Measurements from ENCODE around the gene ARHGAP8. TPM values are rescaled to one million over a fixed set of nuclear protein-coding genes. Genes with fewer than 3 reads are reported as not detected.
"Not testable (repeated sequence)": the region's sequence is repeated elsewhere in the genome, so short reads cannot be mapped to it uniquely, and the experiment has no call there.

Gene ARHGAP8
- total RNA-seq, 1 donor from 2014 or later = 0.76 TPM

DNA sequence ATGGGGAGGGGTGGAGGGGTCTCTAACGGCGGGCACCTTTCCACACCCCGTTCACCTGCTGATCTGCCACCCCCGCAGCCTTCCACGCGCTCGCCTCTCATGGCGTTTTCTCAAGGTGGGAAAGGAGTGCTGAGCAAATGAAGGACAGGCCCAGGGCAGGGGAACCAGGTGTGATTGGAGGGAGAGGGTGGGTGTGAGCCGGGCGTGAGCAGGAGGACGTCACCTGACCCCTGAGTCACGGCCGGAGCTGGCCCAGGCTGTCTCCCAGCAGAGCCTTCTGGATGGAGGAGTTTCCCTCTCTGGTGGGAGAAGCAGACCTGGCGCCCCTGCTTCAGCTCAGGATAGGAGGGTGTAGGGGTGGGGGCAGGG lies 14.0 kb upstream of the ARHGAP8 start:
- DNase-seq (ENCODE audit: extremely low read depth, low read depth, low spot score) = no peak

DNA sequence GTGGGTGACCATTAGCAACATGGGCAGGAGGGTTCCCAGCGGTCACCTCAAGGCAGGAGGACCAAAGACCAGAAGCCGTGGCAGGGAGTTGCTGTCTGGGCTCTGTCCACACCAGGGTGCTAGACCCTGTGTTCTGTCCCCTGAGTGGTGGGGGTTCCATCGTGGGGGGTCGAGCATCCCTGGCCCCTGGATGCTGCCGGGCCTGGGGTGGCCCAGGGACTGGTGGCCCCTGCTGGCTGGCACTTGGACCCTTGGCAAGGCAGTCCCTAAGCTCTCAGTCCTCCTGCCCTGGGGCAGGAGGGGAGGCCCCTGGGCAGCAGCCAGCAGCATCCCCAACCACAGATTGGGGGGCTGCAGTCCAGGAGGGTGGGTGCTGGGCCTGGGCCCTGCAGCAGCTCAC lies 13.4 kb upstream of the ARHGAP8 start:
- DNase-seq (ENCODE audit: extremely low read depth, low read depth, low spot score) = no peak

DNA sequence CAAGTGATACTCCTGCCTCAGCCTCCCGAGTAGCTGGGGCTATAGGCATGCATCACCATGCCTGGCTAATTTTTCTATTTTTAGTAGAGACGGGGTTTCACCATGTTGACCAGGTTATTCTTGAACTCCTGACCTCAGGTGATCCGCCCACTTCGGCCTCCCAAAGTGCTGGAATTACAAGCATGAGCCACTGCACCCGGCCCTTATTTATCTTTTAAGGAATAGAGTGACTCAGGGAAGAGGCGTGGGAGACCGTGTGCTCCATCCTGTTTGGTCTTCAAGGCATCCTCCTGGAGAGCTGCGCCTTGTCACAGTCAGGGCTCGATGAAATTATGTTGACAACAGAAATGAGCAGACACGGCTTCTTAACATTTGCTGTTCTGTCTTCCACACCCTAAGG lies 12.7 kb upstream of the ARHGAP8 start:
- DNase-seq (ENCODE audit: extremely low read depth, low read depth, low spot score) = not testable (repeated sequence)

DNA sequence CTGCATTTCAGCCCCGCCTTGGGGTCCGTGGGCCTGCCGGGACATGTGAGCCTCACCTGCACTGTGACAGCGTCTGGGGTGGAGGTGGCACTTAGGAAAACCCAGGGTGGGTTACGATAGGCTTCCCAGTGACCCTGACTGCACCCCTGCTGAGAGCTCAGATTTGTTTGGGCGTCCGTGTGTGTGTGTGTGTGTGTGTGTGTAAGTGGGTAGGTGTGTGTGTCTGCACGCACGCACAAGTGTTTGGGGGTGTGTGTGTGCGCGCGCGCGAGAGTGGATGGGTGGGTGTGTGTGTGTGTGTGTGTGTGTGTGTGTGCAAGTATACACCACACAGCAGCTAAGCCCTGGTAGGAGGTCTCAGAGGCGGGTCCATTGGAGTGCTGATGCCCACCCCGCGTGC lies 12.1 kb upstream of the ARHGAP8 start:
- no peak for DNase-seq (ENCODE audit: extremely low read depth, low read depth, low spot score)

DNA sequence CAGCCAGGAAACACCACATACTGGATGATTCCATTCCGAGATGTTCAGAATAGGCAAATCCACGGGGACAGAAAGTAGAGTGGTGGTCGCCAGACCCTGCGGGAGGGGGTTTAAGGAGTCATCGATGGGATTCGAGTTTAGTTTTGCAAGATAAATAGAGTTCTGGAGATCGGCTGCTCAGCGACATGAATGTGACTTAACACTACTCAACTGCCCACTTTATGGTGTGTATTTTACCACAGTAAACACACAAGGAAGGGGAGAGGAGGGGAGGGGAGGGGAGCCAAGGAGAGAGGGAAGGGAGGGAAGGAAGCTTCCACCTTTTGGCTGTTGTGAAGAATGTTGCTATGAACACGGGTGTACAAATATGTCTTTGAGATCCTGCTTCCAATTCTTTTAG lies 10.4 kb upstream of the ARHGAP8 start:
- DNase-seq (ENCODE audit: extremely low read depth, low read depth, low spot score) = no peak

DNA sequence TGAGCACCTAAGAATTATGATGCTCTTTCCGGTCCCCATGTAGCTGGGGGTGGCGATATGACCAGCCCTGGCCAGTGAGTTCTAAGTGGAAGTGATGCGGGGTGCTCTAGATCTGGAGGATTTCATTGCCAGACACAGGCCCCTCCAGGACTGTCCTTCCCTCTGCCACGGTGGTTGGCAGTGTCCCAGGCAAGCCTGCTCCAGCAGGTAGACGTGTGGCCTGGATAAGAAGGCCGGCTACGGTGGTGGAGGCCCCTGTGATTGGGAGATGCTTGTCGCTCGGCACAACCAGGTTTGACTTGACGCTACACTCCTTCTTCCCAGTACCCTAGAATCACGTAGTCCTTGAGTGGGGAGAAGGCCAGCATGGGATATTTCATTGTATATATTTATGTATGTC lies 9.1 kb upstream of the ARHGAP8 start:
- no peak for DNase-seq (ENCODE audit: extremely low read depth, low read depth, low spot score)

DNA sequence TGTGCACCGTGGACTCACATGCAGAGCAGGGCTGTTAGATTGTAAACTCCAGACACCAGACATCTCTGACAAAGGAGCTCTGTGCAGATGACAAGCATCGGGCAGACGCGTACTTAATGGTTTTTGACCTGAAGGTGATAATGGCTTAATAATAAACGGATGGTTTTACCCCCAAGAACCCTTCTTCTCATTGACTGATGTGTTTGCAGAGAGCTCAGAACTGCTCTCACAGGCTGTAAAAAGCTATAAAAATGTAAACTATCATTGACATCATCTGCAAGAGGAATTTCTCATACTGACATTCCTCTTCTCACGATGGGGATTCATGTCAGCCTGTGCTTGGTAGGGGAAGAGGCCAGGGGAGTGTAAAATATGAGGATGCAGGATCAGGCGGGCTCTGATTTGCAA lies 8.6 kb upstream of the ARHGAP8 start:
- no peak for DNase-seq (ENCODE audit: extremely low read depth, low read depth, low spot score)

DNA sequence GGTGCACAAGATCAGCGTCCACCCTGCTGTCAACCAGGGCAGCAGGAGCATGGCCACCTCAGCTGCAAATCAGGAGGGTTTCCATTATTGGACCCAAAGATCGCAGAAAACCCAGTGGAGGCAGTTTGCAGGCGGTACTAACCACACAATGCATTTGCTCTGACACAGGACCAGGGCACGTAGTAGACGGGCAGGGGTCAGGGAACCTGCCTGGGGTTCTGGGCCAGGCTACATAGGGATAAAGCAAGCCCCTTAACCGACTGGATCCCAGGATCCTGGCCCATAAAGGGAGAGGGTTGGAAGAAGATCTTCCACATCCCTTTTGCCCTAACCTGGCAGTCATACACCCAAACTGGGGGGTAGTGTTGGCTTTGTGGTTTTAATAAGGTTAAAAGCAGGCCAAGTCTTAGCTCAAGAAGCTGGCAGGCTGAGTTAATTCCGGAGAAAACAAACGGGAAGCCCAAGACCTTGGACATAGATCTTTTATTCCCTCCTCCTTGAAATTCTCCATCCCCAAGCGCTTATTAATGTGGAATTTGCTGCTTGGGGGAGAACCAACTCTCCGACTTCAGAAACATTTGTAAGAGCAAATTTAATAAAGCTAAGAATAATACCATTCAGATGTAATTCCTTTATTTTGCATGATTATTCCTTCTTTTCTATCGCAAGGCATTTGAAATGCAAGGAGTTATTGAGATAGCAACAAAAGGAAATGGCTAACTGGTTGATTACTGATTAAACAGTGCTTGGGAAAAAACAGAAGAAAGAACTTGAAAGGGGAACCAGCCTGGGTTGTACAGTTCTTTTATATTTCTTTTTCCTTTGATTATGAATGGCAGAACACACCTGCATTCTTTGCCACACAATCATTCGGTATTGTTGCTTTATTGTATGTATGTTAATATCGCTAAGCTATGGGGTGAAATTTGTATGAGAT lies 6.3 kb upstream of the ARHGAP8 start:
- DNase-seq (ENCODE audit: extremely low read depth, low read depth, low spot score) = no peak

DNA sequence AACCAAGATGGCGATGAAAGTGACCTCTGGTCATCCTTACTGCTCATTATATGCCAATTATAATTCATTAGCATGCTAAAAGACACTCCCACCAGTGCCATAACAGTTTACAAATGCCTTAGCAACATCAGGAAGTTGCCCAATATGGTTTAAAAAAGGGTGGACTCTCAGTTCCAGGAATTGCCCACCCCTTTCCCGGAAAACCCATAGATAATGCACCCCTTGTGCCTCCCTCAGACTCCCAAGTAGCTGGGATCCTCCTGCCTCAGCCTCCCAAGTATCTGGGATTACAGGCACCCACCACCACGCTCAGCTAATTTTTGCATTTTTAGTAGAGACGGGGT lies 4.6 kb upstream of the ARHGAP8 start:
- DNase-seq (ENCODE audit: extremely low read depth, low read depth, low spot score) = not testable (repeated sequence)

DNA sequence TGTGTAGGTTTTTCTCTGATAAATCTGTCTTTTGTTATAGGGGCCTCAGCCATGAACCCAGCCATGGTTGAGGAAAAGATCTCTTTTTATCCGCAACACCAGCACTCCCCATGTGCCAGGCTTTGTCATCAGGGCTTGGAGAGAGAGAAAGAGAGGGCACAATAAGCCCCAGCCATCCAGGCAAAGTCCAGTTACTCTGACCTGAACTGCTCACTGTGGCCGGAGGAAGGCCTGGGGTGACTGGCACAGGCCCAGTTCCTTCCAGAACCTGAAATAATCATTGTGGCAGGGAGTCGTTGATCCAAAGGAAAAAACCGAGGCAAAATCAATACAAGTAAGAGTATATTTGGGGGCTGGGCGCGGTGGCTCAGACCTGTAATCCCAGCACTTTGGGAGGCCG lies 3.9 kb upstream of the ARHGAP8 start:
- DNase-seq (ENCODE audit: extremely low read depth, low read depth, low spot score) = no peak

DNA sequence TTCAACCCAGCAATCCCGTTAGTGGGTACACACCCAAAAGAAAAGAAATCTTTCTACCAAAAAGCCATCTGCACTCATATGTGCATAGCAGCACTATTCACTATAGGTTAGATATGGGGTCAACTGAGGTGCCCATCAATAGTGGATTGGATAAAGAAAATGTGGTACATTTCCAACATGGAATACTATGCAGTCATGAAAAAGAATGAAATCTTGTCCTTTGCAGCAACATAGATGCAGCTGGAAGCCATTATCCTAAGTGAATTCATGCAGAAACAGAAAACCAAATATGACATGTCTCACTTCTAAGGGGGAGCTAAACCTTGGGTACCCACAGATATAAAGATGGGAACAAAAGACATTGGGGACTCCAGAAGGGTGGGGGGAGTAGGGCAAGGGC lies 1.9 kb upstream of the ARHGAP8 start:
- DNase-seq (ENCODE audit: extremely low read depth, low read depth, low spot score) = no peak

DNA sequence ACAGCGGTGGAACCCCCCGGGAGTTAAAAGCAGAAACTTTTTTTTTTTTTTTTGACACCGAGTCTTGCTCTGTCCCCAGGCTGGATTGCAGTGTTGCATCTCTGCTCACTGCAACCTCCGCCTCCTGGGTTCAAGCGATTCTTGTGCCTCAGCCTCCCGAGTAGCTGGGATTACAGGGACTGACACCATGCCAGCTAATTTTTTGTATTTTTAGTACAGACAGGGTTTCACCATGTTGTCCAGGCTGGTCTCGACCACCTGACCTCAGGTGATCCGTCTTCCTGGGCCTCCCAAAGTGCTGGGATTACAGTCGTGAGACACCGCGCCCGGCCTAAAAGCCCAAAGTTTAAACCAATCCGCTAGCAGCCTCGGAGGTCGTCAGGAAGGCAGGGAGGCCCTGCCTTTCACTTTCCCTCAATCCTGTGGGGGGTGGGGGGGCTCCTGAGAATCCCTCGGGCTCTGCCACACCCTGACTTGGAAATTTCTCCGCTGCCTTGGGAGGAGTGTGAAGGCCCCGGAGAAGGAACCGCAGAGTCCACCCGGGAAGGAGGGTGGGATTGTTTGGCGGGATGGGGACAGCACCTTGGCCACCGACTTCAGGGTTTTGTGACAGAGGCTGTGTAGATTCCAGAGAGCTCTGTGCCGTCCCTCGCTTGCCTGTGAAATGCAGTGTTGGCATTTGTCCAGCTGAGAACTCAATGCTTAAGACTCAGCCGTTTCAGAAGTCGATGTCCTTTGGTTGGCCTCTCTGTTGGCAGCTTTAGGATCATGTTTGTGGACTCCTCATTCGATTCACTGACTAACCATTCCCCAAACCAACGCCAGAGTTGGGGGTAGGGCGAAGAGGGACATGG lies 1.0 kb downstream of the ARHGAP8 start:
- DNase-seq (ENCODE audit: extremely low read depth, low read depth, low spot score) = no peak

DNA sequence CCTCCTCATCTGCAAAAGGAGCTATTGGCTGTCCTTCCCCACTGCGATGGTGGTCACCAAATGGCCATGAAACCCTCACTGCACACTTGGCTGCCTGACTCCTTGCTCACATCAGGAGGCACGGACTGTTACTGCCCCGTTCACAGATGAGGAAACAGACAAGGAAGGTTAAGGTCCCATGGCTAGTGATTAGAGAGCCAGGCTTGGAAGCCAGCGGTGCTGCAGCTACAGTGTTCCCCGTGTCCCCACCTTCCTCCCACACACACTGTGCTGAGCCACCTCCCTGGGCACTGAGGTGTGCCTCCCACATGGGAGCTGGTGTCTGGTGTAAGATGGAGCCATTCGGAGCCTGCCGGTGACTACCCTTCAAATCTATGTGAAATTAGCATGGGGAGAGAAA lies 2.6 kb downstream of the ARHGAP8 start:
- no peak for DNase-seq (ENCODE audit: extremely low read depth, low read depth, low spot score)

DNA sequence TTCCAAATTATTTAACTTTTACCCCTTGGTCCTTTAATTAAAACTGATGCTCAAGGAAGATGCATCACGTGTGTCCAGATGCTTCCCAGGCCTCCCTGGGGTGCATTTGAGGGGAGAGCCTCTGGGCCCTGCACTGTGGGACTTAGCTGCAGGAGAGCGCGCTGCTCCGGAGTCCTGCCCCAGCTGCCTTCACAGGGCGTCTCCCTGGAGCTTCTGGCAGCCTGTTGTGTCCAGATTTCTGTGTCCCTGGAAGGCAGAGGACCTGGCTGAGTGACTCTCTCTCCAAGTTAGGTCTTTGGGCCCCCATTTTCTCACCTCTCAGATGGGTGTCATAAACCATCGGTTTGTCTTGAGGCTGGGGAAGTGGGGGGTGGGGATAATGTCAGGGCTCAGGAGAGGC lies 3.0 kb downstream of the ARHGAP8 start:
- no peak for DNase-seq (ENCODE audit: extremely low read depth, low read depth, low spot score)

DNA sequence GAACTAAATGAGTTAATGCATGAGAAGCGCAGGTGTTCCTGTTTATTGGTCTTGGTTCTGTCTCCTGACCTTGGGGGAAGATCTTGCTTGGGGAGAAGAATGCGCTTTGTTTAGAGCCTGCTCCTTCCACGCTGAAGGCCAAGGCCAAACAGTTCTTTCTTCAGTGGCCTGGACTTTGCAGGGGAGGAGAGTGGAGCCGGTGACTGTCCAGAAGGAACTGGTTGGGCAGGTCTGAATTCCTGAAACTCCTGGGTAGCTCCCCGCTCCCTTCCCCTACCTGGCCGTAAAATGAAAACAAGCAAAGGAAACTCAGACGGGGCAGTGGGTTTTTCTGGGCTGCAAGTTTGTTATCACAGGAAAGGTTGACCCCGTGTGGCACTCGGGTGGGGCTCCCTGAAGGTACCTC lies 3.6 kb downstream of the ARHGAP8 start:
- no peak for DNase-seq (ENCODE audit: extremely low read depth, low read depth, low spot score)

DNA sequence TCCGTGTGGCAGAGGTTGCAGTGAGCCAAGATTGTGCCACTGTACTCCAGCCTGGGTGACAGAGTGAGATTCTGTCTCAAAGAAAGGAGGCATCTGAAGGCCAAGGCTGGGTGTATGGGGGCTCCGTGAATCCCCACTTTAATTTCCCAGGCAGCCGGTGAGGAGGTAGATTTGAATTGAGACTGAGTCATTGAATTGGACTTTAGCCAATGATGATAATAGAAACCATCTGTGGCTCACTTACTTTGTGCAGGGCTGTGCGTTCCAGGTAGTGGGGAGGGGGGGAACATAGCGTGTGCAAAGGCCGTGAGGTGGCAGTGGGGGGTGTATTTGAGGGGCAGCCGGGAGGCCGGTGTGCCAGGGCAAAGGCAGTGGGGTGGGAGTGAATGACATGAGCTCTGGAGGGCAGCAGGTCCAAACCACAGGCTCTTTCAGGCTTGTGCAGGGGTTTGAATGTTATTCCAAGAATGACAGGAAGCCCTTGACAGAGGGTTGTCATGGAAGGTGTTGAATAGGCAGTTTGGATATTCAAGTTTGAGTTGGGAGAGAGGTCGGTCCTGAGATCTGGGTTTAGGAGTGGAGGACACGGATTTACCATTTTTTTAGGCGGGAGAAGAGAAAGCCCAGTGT lies 6.1 kb downstream of the ARHGAP8 start:
- no peak for DNase-seq (ENCODE audit: extremely low read depth, low read depth, low spot score)

DNA sequence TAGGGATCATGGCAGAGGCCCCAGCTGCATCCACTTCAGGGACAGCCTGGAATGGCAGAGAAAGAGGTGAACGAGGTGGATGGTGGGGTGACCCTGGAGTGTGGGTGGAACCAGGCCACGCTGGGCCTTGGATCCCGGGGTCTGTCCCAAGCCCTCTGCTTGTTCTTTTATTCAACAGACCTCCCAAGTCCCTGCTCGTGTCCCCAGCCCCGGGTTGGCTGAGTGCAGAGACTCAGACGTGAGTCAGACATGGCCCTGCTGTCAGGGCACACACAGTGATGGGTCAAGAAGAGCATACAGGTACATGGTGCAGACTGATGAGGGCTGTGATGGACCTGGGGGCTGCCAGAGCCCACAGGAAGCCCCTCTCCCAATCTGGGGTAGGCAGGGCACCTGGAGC lies 6.6 kb downstream of the ARHGAP8 start:
- DNase-seq (ENCODE audit: extremely low read depth, low read depth, low spot score) = no peak

DNA sequence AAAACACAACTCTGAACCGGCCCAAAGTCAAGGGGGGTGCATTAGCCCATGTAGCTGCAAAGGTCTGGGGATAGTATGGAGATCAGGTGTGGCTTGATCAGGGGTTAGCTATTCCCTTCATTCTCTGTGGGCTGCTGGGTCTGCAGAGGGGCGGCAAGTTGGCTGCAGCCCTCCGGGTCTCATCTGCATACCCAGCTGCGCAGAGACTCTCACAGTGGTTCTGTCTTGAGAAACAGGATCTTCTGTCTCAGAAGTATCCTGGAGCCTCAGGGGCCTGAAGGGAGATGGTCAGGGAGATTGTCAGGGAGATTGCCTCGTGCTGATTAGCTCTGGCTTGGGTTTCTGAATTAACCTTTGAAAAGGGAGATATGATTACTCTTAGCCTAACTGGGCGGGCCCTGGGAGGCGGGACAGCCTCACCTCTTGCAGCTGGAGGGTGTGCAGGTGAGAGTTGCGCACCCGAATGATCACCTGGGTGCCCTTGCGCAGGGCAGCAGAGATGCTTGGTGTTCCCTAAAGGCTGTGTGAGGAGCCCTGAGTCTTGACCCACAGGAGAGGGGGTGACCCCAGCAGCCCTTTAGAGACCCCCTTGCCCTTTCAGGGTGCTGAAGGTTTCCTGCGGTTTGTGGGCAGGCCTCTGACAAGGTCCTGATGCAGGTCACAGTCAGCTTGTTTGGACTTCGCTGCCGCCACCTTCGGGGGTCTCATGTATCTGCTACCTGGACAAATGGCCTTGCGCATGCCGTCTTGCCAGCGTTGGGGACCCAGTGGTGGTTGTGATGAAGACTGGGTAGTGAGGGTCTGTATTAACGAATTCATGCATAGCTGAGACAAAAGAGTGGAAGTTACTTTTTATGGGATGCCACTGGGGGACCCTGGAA lies 7.3 kb downstream of the ARHGAP8 start:
- DNase-seq (ENCODE audit: extremely low read depth, low read depth, low spot score) = no peak

DNA sequence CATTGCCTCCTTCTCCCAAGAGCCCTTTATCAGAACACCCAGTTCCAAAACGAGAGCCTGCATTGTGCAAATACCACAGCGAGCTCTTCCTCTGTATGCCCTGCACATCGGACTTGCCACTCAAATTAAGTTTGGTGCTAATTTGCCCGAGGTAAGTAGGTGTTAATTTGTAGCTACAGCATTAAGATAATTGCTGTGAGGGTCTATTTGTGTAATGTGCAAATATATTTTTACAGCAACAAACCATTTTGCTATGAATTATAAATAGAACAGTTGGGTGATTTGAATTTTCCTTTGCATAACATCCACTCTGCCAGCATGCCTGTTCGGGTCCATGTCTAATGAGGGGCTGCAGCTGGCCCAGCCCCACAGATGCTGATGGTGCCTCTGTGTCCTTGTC lies 8.1 kb downstream of the ARHGAP8 start:
- no peak for DNase-seq (ENCODE audit: extremely low read depth, low read depth, low spot score)

DNA sequence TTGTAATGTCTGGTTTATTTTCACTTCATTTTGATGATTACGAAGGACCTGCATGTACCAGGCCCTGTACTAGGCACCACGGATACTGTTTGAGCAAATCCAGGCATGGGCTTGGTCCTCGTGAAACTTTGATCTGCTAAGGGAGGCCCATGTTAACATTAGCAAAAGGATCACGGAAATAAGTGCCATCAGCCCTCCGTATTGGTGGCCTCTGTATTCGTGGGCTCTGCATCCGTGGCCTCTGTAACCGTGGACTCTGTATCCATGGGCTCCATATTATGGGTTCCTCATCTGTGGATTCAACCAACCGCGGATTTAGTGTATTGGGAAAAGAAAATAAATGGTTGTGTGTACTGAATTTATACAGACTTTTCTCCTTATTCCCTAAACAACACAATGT lies 8.7 kb downstream of the ARHGAP8 start:
- no peak for DNase-seq (ENCODE audit: extremely low read depth, low read depth, low spot score)

DNA sequence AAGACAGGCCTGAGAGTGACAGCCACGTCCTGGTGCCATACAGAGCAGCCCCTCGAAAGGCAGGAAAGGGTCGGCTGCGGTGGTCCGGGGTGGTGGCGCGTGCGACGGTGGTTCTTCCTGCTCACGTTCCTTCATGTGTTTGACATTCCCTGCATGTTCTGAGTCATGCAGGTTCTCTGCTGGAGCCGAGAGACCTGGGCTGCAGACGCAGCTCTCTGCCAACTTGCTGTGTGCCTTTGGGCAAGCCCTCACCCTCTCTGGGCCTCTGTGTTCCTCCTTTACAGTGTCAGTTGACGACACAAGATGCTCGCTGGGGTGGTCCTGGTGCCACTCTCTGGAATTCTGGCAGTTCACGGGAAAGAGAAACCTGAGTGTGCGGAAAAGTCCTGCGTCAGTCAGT lies 12.0 kb downstream of the ARHGAP8 start:
- no peak for DNase-seq (ENCODE audit: extremely low read depth, low read depth, low spot score)

Data from glomerular endothelial cell (primary cell).